IPS-18c (cell line): ENCODE data around the gene ZBTB8A.
"Not testable (repeated sequence)": the region's sequence is repeated elsewhere in the genome, so short reads cannot be mapped to it uniquely, and the experiment has no call there.

Experiments used
- H3K4me3 ChIP-seq: 2 replicates; pipeline ENCODE4 v1.7.0; 2013; ENCODE audit warnings: low read depth, mild to moderate bottlenecking, low read length, moderate library complexity; ENCODE audit not compliant: insufficient read depth
- H3K9me3 ChIP-seq: one replicate; pipeline ENCODE4 v1.6.1; 2013; ENCODE audit warnings: mild to moderate bottlenecking, low read length, moderate library complexity; ENCODE audit not compliant: control insufficient read depth, insufficient read depth

ZBTB8A gene

GRCh38 chr1:32525661-32526444 is 13.4 kb upstream of the ZBTB8A start:
- H3K4me3 ChIP-seq: no peak overlapping the region; the same call in 1 of the 2 replicates
- no peaks in the 10 kb centered on the region for H3K9me3 ChIP-seq

- H3K9me3 ChIP-seq, H3K4me3 ChIP-seq: not testable (repeated sequence)
Measured at GRCh38 chr1:32528550-32528949, 10.7 kb upstream of the ZBTB8A start.

- Histone ChIP-seq H3K9me3 (no peaks in the 10 kb centered on the region), H3K4me3 (no peak overlapping the region)
Measured at GRCh38 chr1:32533792-32534327, 5.4 kb upstream of the ZBTB8A start.

GRCh38 chr1:32536117-32536516 is 3.1 kb upstream of the ZBTB8A start:
- no peak overlapping the region for H3K4me3 ChIP-seq
- H3K9me3 ChIP-seq: no peaks in the 10 kb centered on the region

GRCh38 chr1:32536764-32537163 is 2.5 kb upstream of the ZBTB8A start:
- Histone ChIP-seq H3K4me3 (no peak overlapping the region), H3K9me3 (no peaks in the 10 kb centered on the region)

GRCh38 chr1:32539584-32540571 is 651 bp downstream of the ZBTB8A start:
- no peaks in the 10 kb centered on the region for H3K9me3 ChIP-seq
- peak overlapping the region; percentile 63 for H3K4me3 ChIP-seq

- Histone ChIP-seq H3K9me3 (no peaks in the 10 kb centered on the region), H3K4me3 (peak overlapping the region; percentile 63)
Measured at GRCh38 chr1:32540605-32541004, 1.4 kb downstream of the ZBTB8A start.

GRCh38 chr1:32541064-32541566 is 1.9 kb downstream of the ZBTB8A start:
- no peaks in the 10 kb centered on the region for H3K9me3 ChIP-seq
- H3K4me3 ChIP-seq: no peak overlapping the region

GRCh38 chr1:32546611-32547010 is 7.4 kb downstream of the ZBTB8A start:
- Histone ChIP-seq H3K9me3 (no peaks in the 10 kb centered on the region), H3K4me3 (no peak overlapping the region)

- no peak overlapping the region for H3K4me3 ChIP-seq
- no peaks in the 10 kb centered on the region for H3K9me3 ChIP-seq
Measured at GRCh38 chr1:32549616-32550015, 10.4 kb downstream of the ZBTB8A start.

- H3K9me3 ChIP-seq: no peaks in the 10 kb centered on the region
- H3K4me3 ChIP-seq: no peak overlapping the region
Measured at GRCh38 chr1:32554288-32554687, 15.1 kb downstream of the ZBTB8A start.

- not testable (repeated sequence) for H3K9me3 ChIP-seq, H3K4me3 ChIP-seq
Measured at GRCh38 chr1:32557035-32557434, 17.8 kb downstream of the ZBTB8A start.

GRCh38 chr1:32557812-32558211 is 18.6 kb downstream of the ZBTB8A start:
- no peaks in the 10 kb centered on the region for H3K9me3 ChIP-seq

GRCh38 chr1:32568929-32569328 is 29.7 kb downstream of the ZBTB8A start:
- Histone ChIP-seq H3K4me3 (no peak overlapping the region), H3K9me3 (no peaks in the 10 kb centered on the region)

More at GRCh38 chr1:32557812-32558211, 18.6 kb downstream of the ZBTB8A start:
- no peak overlapping the region for H3K4me3 ChIP-seq

- H3K4me3 ChIP-seq: no peak overlapping the region
- no peaks in the 10 kb centered on the region for H3K9me3 ChIP-seq
Measured at GRCh38 chr1:32580348-32581017, 41.3 kb downstream of the ZBTB8A start.

GRCh38 chr1:32592943-32593342 is 53.7 kb downstream of the ZBTB8A start:
- H3K9me3 ChIP-seq: no peaks in the 10 kb centered on the region
- H3K4me3 ChIP-seq: no peak overlapping the region

- Histone ChIP-seq H3K4me3 (no peak overlapping the region), H3K9me3 (no peaks in the 10 kb centered on the region)
Measured at GRCh38 chr1:32600034-32600433, 60.8 kb downstream of the ZBTB8A start.
